ENCODE data around the gene EPB41L5. TPM values are rescaled to one million over a fixed set of nuclear protein-coding genes. Genes with fewer than 3 reads are reported as not detected.

Gene EPB41L5
- total and polyA plus RNA-seq, 2 donors (not counting 3 experiments of a cell fraction or from before 2014, with no cell fraction given), result 8.4 to 13.6 TPM

- Histone ChIP-seq H3K79me2 (ENCODE audit: control insufficient read depth, insufficient read depth, low read length) (no peaks in the 10 kb centered on the region), H3K36me3 (ENCODE audit: control insufficient read depth in 2 of 2, extremely low read depth in 1 of 2, insufficient read depth in 2 of 2, low read length in 2 of 2) (no peaks in the 10 kb centered on the region), H3K9me3 (replicated peaks; ENCODE audit: control insufficient read depth, insufficient read depth, low read length) (no peaks in the 10 kb centered on the region), H4K20me1 (replicated peaks; ENCODE audit: control insufficient read depth, extremely low read depth, insufficient read depth, low read length) (no peaks in the 10 kb centered on the region), H3K4me1 (ENCODE audit: control insufficient read depth, extremely low read depth, insufficient read depth, low read length) (no peaks in the 10 kb centered on the region), H3K4me2 (ENCODE audit: insufficient read depth, low read length) (no peak overlapping the region), H3K27ac (ENCODE audit: insufficient read depth, low read depth, low read length) (no peak overlapping the region), H3K9me1 (replicated peaks; ENCODE audit: control insufficient read depth, extremely low read depth, insufficient read depth, low read length) (no peaks in the 10 kb centered on the region), H3K9ac (replicated peaks; ENCODE audit: extremely low read depth, insufficient read depth, low read length) (no peak overlapping the region), H3K4me3 (replicated peaks in 1 of 3; ENCODE audit: insufficient read depth in 1 of 3, low read depth in 1 of 3, low read length in 3 of 3) (no peak overlapping the region), H3K27me3 (ENCODE audit: control insufficient read depth in 2 of 2, insufficient read depth in 2 of 2, low read length in 2 of 2) (no peaks in the 10 kb centered on the region), H2AFZ (ENCODE audit: low read depth, low read length) (no peak overlapping the region)
- POLR2A ChIA-PET, result no interaction called here
- DNase-seq (ENCODE audit: low read depth, low spot score) (no peak), FAIRE-seq (no peak)
- intact Hi-C loops (cut with micrococcal nuclease), result no loop called here
- CTCF ChIA-PET, result interaction anchor here (2.1 kb wide), 1 partner anchor 12 kb away, joined by 6 read pairs; no protein-coding TSS in a partner anchor
- no TSS peak for BruUV-seq (replicated peaks)
- no peak for TF ChIP-seq FOS (IDR thresholded peaks at IDR 0.05; ENCODE audit: borderline replicate concordance, insufficient read depth, low read length)
- no peak for TF ChIP-seq GATA2 (IDR thresholded peaks at IDR 0.05; ENCODE audit: insufficient read depth, insufficient read length, low read depth, low read length)
- TF ChIP-seq EZH2 (IDR thresholded peaks at IDR 0.05; ENCODE audit: borderline replicate concordance, low read depth, low read length, severe bottlenecking), result no peak
- TF ChIP-seq MAX (IDR thresholded peaks at IDR 0.05; ENCODE audit: insufficient read depth, insufficient read length), result no peak
- TF ChIP-seq CTCF (IDR thresholded peaks at IDR 0.05; ENCODE audit: extremely low read depth in 1 of 2, insufficient read depth in 1 of 2, low read depth in 1 of 2, low read length in 2 of 2), result no peak
- TF ChIP-seq JUN (IDR thresholded peaks at IDR 0.05; ENCODE audit: borderline replicate concordance, insufficient read depth, insufficient read length, low read depth), result no peak
- dilution Hi-C loops (cut with MboI; ENCODE audit: extremely low pct_ligation_motif_present, low sequenced_read_pairs), result no loop called here
Measured at GRCh38 chr2:120162716-120163115, 149.8 kb downstream of the EPB41L5 start.
